ENCODE measurements around the gene TRMT44. TPM values are rescaled to one million over a fixed set of nuclear protein-coding genes. Genes with fewer than 3 reads are reported as not detected.

TRMT44 gene
- polyA plus RNA-seq, 3 donors: 4.9 to 7.5 (median 6.6) TPM

GRCh38 chr4:8433136-8433535 is 7.4 kb upstream of the TRMT44 start:
- WGBS (ENCODE audit: insufficient coverage): 100% methylated on average over 2 of the region's 5 CpGs
- Mint-ChIP-seq H3K4me1 (peaks cover 14% of the 10 kb centered on the region), H3K9me3 (peaks cover 4 to 9% (median 6%) of the 10 kb centered on the region in 7 donors), H3K27ac (no peak overlapping the region), H3K4me3 (no peak overlapping the region), H3K27me3 (ENCODE audit: low read depth in 3 of 3) (peaks cover 0 to 2% (median 0%) of the 10 kb centered on the region in 3 donors), H3K36me3 (peaks cover 0 to 15% of the 10 kb centered on the region in 2 donors)
- intact Hi-C loops (cut with micrococcal nuclease): no loop called here
- H3K9me3 ChIP-seq (replicated peaks in 1 of 2; ENCODE audit: control insufficient read depth in 1 of 2, insufficient read depth in 1 of 2, low read length in 2 of 2): no peaks in the 10 kb centered on the region
- H3K36me3 ChIP-seq (replicated peaks in 1 of 2; ENCODE audit: control insufficient read depth in 1 of 2, insufficient read depth in 2 of 2, low read length in 2 of 2): peaks cover 0 to 2% of the 10 kb centered on the region in 2 donors
- H3K27ac ChIP-seq (ENCODE audit: low read depth in 1 of 2, low read length in 2 of 2): no peak overlapping the region
- H3K4me2 ChIP-seq (replicated peaks; ENCODE audit: extremely low read depth, low read length, poor library complexity, severe bottlenecking): no peak overlapping the region
- no peak overlapping the region for H3K4me3 ChIP-seq (replicated peaks in 1 of 3; ENCODE audit: low read depth in 2 of 3, low read length in 3 of 3)
- no peak for TF ChIP-seq CTCF (IDR thresholded peaks at IDR 0.05)
- H4K20me1 ChIP-seq (ENCODE audit: insufficient read depth, low read length): no peaks in the 10 kb centered on the region
- DNase-seq: no peak
- H3K4me1 ChIP-seq (ENCODE audit: control insufficient read depth in 1 of 2, insufficient read depth in 2 of 2, low read length in 2 of 2): peaks cover 12 to 18% of the 10 kb centered on the region in 2 donors
- peaks cover 7% of the 10 kb centered on the region for H3K79me2 ChIP-seq (ENCODE audit: insufficient read depth, low read length)
- no peak overlapping the region for H3K9ac ChIP-seq (ENCODE audit: insufficient read depth, low read length, poor library complexity, severe bottlenecking)
- H2AFZ ChIP-seq (ENCODE audit: insufficient read depth, low read depth, low read length, poor library complexity, severe bottlenecking): no peak overlapping the region
- no peaks in the 10 kb centered on the region for H3K27me3 ChIP-seq (ENCODE audit: control insufficient read depth in 2 of 2, insufficient read depth in 2 of 2, low read length in 2 of 2)

GRCh38 chr4:8434251-8435073 is 6.1 kb upstream of the TRMT44 start:
- no peak overlapping the region for H3K4me3 Mint-ChIP-seq
- H3K4me1 Mint-ChIP-seq: peaks cover 10% of the 10 kb centered on the region
- Histone ChIP-seq H3K9ac (ENCODE audit: insufficient read depth, low read length, poor library complexity, severe bottlenecking) (no peak overlapping the region), H3K36me3 (replicated peaks in 1 of 2; ENCODE audit: control insufficient read depth in 1 of 2, insufficient read depth in 2 of 2, low read length in 2 of 2) (peaks cover 0 to 2% of the 10 kb centered on the region in 2 donors), H3K27ac (ENCODE audit: low read depth in 1 of 2, low read length in 2 of 2) (no peak overlapping the region), H3K4me2 (replicated peaks; ENCODE audit: extremely low read depth, low read length, poor library complexity, severe bottlenecking) (no peak overlapping the region), H3K9me3 (replicated peaks in 1 of 2; ENCODE audit: control insufficient read depth in 1 of 2, insufficient read depth in 1 of 2, low read length in 2 of 2) (no peaks in the 10 kb centered on the region), H3K27me3 (ENCODE audit: control insufficient read depth in 2 of 2, insufficient read depth in 2 of 2, low read length in 2 of 2) (no peaks in the 10 kb centered on the region), H3K4me1 (ENCODE audit: control insufficient read depth in 1 of 2, insufficient read depth in 2 of 2, low read length in 2 of 2) (peaks cover 6 to 10% of the 10 kb centered on the region in 2 donors), H3K79me2 (ENCODE audit: insufficient read depth, low read length) (peaks cover 19% of the 10 kb centered on the region), H4K20me1 (ENCODE audit: insufficient read depth, low read length) (no peaks in the 10 kb centered on the region), H2AFZ (ENCODE audit: insufficient read depth, low read depth, low read length, poor library complexity, severe bottlenecking) (no peak overlapping the region), H3K4me3 (replicated peaks in 1 of 3; ENCODE audit: low read depth in 2 of 3, low read length in 3 of 3) (no peak overlapping the region)
- peak overlapping the region in 1 of 7 donors; percentile 41 for H3K27ac Mint-ChIP-seq
- H3K9me3 Mint-ChIP-seq: peaks cover 5 to 16% (median 12%) of the 10 kb centered on the region in 7 donors
- H3K36me3 Mint-ChIP-seq: peaks cover 6 to 19% of the 10 kb centered on the region in 2 donors
- intact Hi-C loops (cut with micrococcal nuclease): no loop called here
- no peak for TF ChIP-seq CTCF (IDR thresholded peaks at IDR 0.05)
- 94% methylated on average over 19 of the region's 21 CpGs for WGBS (ENCODE audit: insufficient coverage)
- H3K27me3 Mint-ChIP-seq (ENCODE audit: low read depth in 3 of 3): peaks cover 0 to 2% (median 0%) of the 10 kb centered on the region in 3 donors
- DNase-seq: no peak

Measured in CD14-positive monocyte (primary cell).